B cell (primary cell): ENCODE data around the gene CNIH4. TPM values are rescaled to one million over a fixed set of nuclear protein-coding genes. Genes with fewer than 3 reads are reported as not detected.

Experiments
- ATAC-seq: fragments of 200-7000 bp; cut with Tn5 transposase; one replicate; pipeline ENCODE4 v1.10.0; 2021; ENCODE audit warnings: low read depth, mild to moderate bottlenecking, moderate number of reproducible peaks, moderate library complexity
- CTCF ChIA-PET: fragments of 350-600 bp; sonication (Branson Sonifier 250); formaldehyde crosslinking; loops from one replicate; lab custom pipeline; 2021; ENCODE audit warnings: antibody characterized with exemption, inconsistent platforms; lab: Charles Lee
- POLR2A ChIA-PET: fragments of 350-600 bp; sonication (Branson Sonifier 250); formaldehyde crosslinking; loops from one replicate; lab custom pipeline; 2021; ENCODE audit warnings: antibody characterized with exemption; lab: Charles Lee
- DNase-seq: peaks from one replicate; pipeline ENCODE4 v3.0.0; 2013
- H2AFZ ChIP-seq: 2 replicates; pipeline ENCODE4 v1.6.1; 2012; ENCODE audit warnings: mild to moderate bottlenecking, low read depth, low read length; ENCODE audit not compliant: insufficient read depth, poor library complexity, severe bottlenecking
- H3K27ac ChIP-seq, 2 donors: 1 replicate in 1 of 2; 2 replicates in 1 of 2; pipeline ENCODE4 v1.5.1; 2012 to 2013; ENCODE audit warnings: low read length in 2 of 2, mild to moderate bottlenecking in 2 of 2, moderate library complexity in 1 of 2
- H3K27me3 ChIP-seq, 4 experiments: fragments of 200-600 bp in 1 of 4; sonication (generic) in 1 of 4; replicated peaks in 1 of 4; 1 replicate in 2 of 4; 2 replicates in 2 of 4; pipeline versions ENCODE4 v1.6.1 to v1.7.0; 2013 to 2016; ENCODE audit warnings: low read length in 3 of 4, mild to moderate bottlenecking in 2 of 4, mixed read lengths in 1 of 4, moderate library complexity in 1 of 4; ENCODE audit not compliant: insufficient read depth in 4 of 4, control insufficient read depth in 3 of 4; ENCODE audit errors: control extremely low read depth in 1 of 4
- H3K36me3 ChIP-seq, 2 experiments: replicated peaks in 1 of 2; 1 replicate in 1 of 2; 2 replicates in 1 of 2; pipeline versions ENCODE4 v1.6.1 to v1.7.1; 2013; ENCODE audit warnings: low read length in 1 of 2; ENCODE audit not compliant: insufficient read depth in 2 of 2, control insufficient read depth in 1 of 2; ENCODE audit errors: control extremely low read depth in 1 of 2, extremely low read depth in 1 of 2
- H3K4me1 ChIP-seq, 2 donors: fragments of 200-600 bp in 1 of 2; sonication (generic) in 1 of 2; 1 replicate in 1 of 2; 2 replicates in 1 of 2; pipeline versions ENCODE4 v1.5.1 to v1.6.1; 2013 to 2017; ENCODE audit warnings: low read length in 2 of 2; ENCODE audit not compliant: control insufficient read depth in 2 of 2, insufficient read depth in 2 of 2
- H3K4me2 ChIP-seq: replicated peaks from 2 replicates; pipeline ENCODE3; 2012; ENCODE audit warnings: mild to moderate bottlenecking, low read depth, low read length; ENCODE audit not compliant: poor library complexity, severe bottlenecking
- H3K4me3 ChIP-seq, 5 experiments: fragments of 200-600 bp in 1 of 5; sonication (generic) in 1 of 5; 1 replicate in 3 of 5; 2 replicates in 2 of 5; pipeline versions ENCODE4 v1.5.1 to v1.7.0; 2011 to 2016; ENCODE audit warnings: low read length in 4 of 5, mild to moderate bottlenecking in 4 of 5, low read depth in 2 of 5, control low read depth in 1 of 5, moderate library complexity in 1 of 5; ENCODE audit not compliant: insufficient read depth in 1 of 5; ENCODE audit errors: control extremely low read depth in 1 of 5, extremely low read depth in 1 of 5
- H3K79me2 ChIP-seq: fragments of 200-600 bp; sonication (generic); one replicate; pipeline ENCODE4 v1.6.0; 2016; ENCODE audit warnings: low read length; ENCODE audit not compliant: control insufficient read depth, insufficient read depth
- H3K9ac ChIP-seq: fragments of 200-600 bp; sonication (generic); 2 replicates; pipeline ENCODE4 v1.6.1; 2017; ENCODE audit warnings: mild to moderate bottlenecking, low read length, moderate library complexity
- H3K9me3 ChIP-seq, 3 donors: one replicate each; pipeline versions ENCODE4 v1.6.1 to v1.7.1; 2013; ENCODE audit warnings: low read length in 2 of 3; ENCODE audit not compliant: control insufficient read depth in 2 of 3, insufficient read depth in 1 of 3; ENCODE audit errors: control extremely low read depth in 1 of 3
- H4K20me1 ChIP-seq: 2 replicates; pipeline ENCODE4 v1.6.0; 2012; ENCODE audit warnings: mild to moderate bottlenecking, low read length; ENCODE audit not compliant: insufficient read depth, control insufficient read depth, poor library complexity, severe bottlenecking
- H3K27ac Mint-ChIP-seq: one replicate; pipeline ENCODE4 v1.8.0; 2021; ENCODE audit warnings: mixed read lengths
- H3K27me3 Mint-ChIP-seq: one replicate; pipeline ENCODE4 v1.8.0; 2021; ENCODE audit warnings: mixed read lengths
- H3K4me1 Mint-ChIP-seq: one replicate; pipeline ENCODE4 v1.8.0; 2021; ENCODE audit warnings: mixed read lengths
- H3K4me3 Mint-ChIP-seq: one replicate; pipeline ENCODE4 v1.8.0; 2021; ENCODE audit warnings: mixed read lengths
- H3K9me3 Mint-ChIP-seq: one replicate; pipeline ENCODE4 v1.8.0; 2022; ENCODE audit warnings: mixed read lengths; ENCODE audit not compliant: insufficient read depth
- CTCF ChIP-seq: fragments of 200-600 bp; IDR thresholded peaks from one replicate; pipeline ENCODE4 v1.8.0; 2022; ENCODE audit warnings: antibody characterized with exemption, mild to moderate bottlenecking
- EZH2 ChIP-seq: IDR thresholded peaks from 2 replicates; pipeline ENCODE4 v1.6.1; 2012; ENCODE audit warnings: borderline replicate concordance, low read depth, mild to moderate bottlenecking, moderate library complexity, low read length; ENCODE audit not compliant: insufficient read depth, poor library complexity, severe bottlenecking
- WGBS: methylation state at CpG from one replicate; pipeline ENCODE4 v1.1.5; 2013; ENCODE audit warnings: missing lambda C conversion rate; ENCODE audit not compliant: insufficient coverage; 5-methylcytosine and 5-hydroxymethylcytosine counted together
- intact Hi-C: fragments of 100-400 bp; cut with micrococcal nuclease; formaldehyde crosslinking; loops from one replicate; pipeline ENCODE4 v1.10.0; 2022
- polyA plus RNA-seq: library from polyadenylated mRNA; depleted of rRNA; stranded (reverse); fragments of >200 nt; gene quantifications from 2 replicates; pipeline ENCODE4 v1.2.3, GENCODE V29; 2012
- total RNA-seq, 2 donors: library from RNA; stranded (reverse); fragments of 120-200 nt in 1 of 2; gene quantifications; 1 replicate in 1 of 2; 2 replicates in 1 of 2; pipeline versions ENCODE4 v1.2.3 to v1.2.4, GENCODE V29; 2013 to 2022

Gene CNIH4
- total and polyA plus RNA-seq, 2 donors (not counting 1 experiment from before 2014, with no cell fraction given): 13.3 to 27.2 TPM

DNA sequence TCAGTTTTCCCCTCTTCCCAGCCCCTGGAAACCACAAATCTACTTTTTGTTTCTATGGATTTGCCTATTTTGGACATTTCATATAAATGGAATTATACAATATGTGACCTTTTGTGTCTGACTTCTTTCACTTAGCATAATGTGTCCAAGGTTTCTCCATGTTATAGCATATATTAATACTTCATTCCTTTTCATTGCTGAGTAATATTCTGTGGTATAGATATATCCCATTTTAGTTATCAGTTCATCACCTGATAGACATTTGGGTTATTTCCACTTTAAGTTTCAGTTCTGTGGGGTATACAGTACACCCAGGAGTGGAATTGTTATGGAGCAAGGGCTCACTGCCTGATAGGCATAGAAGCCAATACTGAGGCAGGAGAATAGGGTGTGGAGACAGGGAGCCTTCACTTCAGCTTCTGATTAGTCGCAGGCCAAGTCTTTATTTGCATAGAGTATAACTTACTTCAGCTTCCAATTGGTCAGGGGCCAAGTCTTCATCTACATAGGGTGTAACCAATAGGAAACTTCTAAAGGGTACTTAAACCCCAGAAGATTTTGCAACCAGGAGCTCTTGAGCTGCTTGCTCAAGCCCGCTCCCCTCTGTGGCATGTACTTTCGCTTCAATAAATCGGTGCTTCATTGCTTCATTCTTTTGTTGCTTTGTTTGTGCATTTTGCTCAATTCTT, 18.4 kb upstream of the CNIH4 start:
- ATAC-seq: no peak
- Histone ChIP-seq H2AFZ (no peak overlapping the region), H3K36me3 (no peaks in the 10 kb centered on the region), H3K9me3 (peaks cover 2 to 9% (median 7%) of the 10 kb centered on the region in 3 donors), H3K27me3 (peaks cover 0 to 12% (median 4%) of the 10 kb centered on the region in 4 experiments), H3K27ac (no peak overlapping the region), H3K4me1 (peaks cover 4 to 11% of the 10 kb centered on the region in 2 donors), H4K20me1 (no peaks in the 10 kb centered on the region), H3K79me2 (no peaks in the 10 kb centered on the region), H3K9ac (no peak overlapping the region), H3K4me2 (no peak overlapping the region), H3K4me3 (no peak overlapping the region)
- H3K27ac Mint-ChIP-seq: no peak overlapping the region
- DNase-seq: no peak
- peaks cover 15% of the 10 kb centered on the region for H3K27me3 Mint-ChIP-seq
- TF ChIP-seq EZH2: no peak
- TF ChIP-seq CTCF: no peak
- CTCF ChIA-PET: interaction anchor here (1.2 kb wide), 1 partner anchor 222 kb away, joined by 7 read pairs; no protein-coding TSS in a partner anchor
- POLR2A ChIA-PET: no interaction called here
- no peaks in the 10 kb centered on the region for H3K9me3 Mint-ChIP-seq
- H3K4me3 Mint-ChIP-seq: no peak overlapping the region
- WGBS: 84% methylated on average over 3 of the region's 4 CpGs
- intact Hi-C loops: loop anchor here (10.0 kb wide), 2 partner anchors 93 to 493 kb away; partner anchors contain the start of gene TP53BP2
- peaks cover 14% of the 10 kb centered on the region for H3K4me1 Mint-ChIP-seq

- Histone ChIP-seq H3K9me3 (peaks cover 3 to 21% (median 19%) of the 10 kb centered on the region in 3 donors), H3K4me2 (no peak overlapping the region), H3K27me3 (peaks cover 0 to 12% (median 7%) of the 10 kb centered on the region in 4 experiments), H3K4me3 (no peak overlapping the region), H3K9ac (no peak overlapping the region), H4K20me1 (no peaks in the 10 kb centered on the region), H2AFZ (no peak overlapping the region), H3K4me1 (peaks cover 4 to 7% of the 10 kb centered on the region in 2 donors), H3K36me3 (no peaks in the 10 kb centered on the region), H3K79me2 (no peaks in the 10 kb centered on the region), H3K27ac (no peak overlapping the region)
- no CpG with 5 or more reads among the region's 4 CpGs for WGBS
- H3K9me3 Mint-ChIP-seq: no peaks in the 10 kb centered on the region
- CTCF ChIA-PET: interaction anchor here (1.2 kb wide), 1 partner anchor 223 kb away, joined by 7 read pairs; no protein-coding TSS in a partner anchor
- POLR2A ChIA-PET: no interaction called here
- TF ChIP-seq CTCF (no peak), EZH2 (no peak)
- intact Hi-C loops: loop anchor here (10.0 kb wide), 2 partner anchors 95 to 495 kb away; partner anchors contain the start of gene TP53BP2
- peaks cover 15% of the 10 kb centered on the region for H3K27me3 Mint-ChIP-seq
- H3K4me3 Mint-ChIP-seq: no peak overlapping the region
- no peak overlapping the region for H3K27ac Mint-ChIP-seq
- peaks cover 5% of the 10 kb centered on the region for H3K4me1 Mint-ChIP-seq
- ATAC-seq (no peak), DNase-seq (no peak)
Observed at GRCh38 chr1:224339442-224340033, 17.1 kb upstream of the CNIH4 start.
